ENCODE measurements around the gene R3HDM1.
A peak's percentile ranks its signal among the peaks of the same experiment; 100 is the strongest.
"Not testable (repeated sequence)": the region's sequence is repeated elsewhere in the genome, so short reads cannot be mapped to it uniquely, and the experiment has no call there.

Gene R3HDM1

GRCh38 chr2:135581282-135581681 lies 50.0 kb downstream of the R3HDM1 start:
- no peak for DNase-seq

- DNase-seq: no peak
These were observed 51.1 kb downstream of the R3HDM1 start for GRCh38 chr2:135582383-135582782.

GRCh38 chr2:135585586-135585985 lies 54.3 kb downstream of the R3HDM1 start:
- no peak for DNase-seq

DNA sequence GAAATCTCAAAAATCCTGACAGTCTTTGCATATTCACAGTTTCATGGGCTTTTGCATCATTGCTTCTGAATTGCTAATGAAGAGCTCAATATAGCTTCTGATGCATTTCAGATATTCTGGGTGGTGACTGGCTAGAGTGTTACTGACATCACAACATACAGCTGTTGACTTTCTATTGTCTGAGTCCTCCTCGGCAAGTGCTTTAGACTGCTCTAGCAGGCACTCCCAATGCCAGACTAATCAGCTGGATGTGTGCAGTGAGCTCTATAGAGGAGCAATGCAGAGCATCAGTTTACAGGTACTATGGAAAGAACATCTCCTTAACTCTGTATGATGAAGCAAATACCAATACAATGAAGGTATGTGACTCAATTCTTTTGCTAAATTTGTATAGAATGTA lies 54.9 kb downstream of the R3HDM1 start:
- no peak for DNase-seq

DNA sequence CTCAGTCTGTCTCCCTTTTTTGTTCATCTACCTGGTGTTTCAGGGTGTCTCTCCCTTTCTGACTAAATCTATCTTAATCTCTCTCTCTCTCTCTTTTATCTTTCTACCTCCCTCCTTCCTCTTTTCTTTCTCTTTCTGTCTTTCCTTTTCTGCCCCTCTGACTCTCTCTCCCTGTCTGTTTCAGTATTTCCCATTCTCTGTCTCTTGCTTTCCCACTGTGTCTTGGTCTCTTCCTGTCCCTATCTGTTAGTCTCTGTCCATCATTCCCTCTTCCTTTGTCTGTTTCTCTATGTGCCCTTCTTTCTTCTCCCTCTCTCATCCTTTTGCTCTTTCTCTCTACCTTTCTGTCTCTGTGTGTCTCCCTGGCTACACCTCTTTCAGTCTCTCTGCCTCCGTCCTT lies 56.7 kb downstream of the R3HDM1 start:
- no peak for DNase-seq

DNA sequence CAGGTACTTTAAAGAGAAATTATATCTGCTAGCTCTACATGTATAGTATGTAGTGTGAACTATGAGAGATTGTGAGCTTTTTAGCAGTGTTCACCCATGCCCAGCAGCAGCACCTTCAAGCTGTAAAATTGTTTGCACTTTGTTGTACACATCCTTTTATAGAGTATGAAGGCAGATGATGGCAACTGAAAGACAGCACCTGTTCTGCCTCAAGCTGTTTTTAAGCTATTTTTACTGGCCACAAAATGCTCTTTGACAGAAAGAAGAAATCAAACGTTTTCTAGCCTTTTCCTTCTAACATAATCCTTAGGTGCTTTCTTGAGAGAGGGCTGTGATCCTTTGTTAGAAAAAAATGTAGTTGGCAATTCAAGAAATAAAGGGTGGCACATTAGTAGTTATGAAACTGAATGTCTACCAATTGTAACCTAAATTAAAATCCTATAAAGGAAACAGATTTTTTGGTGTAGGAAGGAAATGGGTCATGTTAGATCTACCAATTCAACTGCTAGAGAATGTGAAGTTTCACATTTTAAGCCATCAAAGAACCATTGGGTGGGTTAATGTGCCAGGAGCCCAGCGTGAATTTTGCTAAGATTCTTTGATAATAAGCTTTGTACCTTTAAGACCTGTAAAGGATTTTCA lies 59.5 kb downstream of the R3HDM1 start:
- DNase-seq: no peak

- DNase-seq: no peak
These were observed 69.6 kb downstream of the R3HDM1 start for GRCh38 chr2:135600915-135601314.

DNA sequence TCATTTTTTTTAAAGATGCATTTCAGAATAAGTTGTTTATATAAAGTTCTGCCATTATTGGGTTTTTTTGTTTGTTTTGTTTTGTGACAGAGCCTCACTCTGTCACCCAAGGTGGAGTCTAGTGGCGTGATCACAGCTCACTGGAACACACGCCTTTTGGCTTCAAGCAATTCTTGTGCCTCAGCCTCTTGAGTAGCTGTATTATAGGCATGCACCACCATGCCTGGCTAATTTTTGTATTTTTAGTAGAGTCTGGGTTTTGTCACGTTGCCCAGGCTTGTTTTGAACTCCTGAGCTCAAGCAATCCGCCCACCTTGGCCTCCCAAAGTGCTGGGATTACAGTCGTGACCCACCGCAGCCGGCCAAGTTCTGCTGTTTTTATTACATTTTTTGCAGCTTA lies 72.3 kb downstream of the R3HDM1 start:
- no peak for DNase-seq

DNA sequence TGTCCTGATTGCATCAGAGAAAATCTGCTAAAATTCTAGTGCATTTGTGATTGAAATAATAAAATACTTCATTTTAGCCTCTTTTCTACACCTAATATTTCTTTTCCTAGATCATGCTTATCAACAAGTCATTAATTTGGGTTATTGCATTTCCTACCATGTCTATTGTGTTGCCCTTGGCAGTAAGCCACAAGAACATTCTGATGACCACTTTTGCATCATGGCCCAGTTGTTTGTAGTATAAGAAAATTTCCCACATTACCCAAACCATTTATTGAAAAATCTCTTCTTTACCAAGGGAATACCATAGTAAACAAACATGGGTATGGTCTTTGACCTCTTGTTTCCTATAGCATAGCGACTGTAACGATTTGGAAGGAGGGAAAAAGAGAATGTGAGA lies 76.3 kb downstream of the R3HDM1 start:
- no peak for DNase-seq

DNA sequence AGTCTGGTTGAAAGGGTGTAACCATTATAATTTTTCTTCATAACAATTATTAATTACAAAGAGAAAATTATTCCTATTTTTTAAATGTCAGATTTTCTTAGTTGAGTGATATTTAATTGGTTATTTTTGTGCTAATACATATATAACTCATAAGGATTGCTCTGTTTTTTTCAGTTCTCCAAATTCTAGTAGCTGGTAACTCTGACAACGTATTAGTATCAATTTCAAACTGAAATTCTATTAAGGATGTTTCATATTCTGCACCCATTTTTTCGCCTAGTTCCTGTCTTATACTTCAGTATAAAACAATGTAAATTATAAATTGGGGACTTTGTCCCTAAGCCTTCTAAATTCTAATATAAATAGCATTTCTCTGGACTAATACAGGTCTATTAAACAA lies 81.0 kb downstream of the R3HDM1 start:
- DNase-seq: no peak

DNA sequence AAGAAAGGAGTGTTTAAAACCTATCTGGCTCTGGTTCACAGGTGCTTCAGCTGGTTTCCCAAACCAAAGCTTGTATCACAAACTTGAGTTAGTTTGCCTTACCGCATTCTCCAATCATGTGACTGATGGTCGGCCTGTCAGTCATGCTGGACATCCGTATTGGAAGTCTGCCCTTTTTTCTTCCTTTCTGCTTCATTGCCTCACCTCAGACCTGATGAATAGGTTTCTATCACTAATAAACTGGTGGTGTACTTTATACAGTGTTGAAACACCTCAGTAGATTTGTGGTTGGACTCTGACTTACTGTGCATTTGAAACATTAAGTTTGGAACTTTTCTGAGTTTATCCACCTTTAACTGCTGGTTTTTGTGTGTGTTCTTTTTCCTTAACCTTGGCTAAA lies 84.1 kb downstream of the R3HDM1 start:
- no peak for DNase-seq

DNA sequence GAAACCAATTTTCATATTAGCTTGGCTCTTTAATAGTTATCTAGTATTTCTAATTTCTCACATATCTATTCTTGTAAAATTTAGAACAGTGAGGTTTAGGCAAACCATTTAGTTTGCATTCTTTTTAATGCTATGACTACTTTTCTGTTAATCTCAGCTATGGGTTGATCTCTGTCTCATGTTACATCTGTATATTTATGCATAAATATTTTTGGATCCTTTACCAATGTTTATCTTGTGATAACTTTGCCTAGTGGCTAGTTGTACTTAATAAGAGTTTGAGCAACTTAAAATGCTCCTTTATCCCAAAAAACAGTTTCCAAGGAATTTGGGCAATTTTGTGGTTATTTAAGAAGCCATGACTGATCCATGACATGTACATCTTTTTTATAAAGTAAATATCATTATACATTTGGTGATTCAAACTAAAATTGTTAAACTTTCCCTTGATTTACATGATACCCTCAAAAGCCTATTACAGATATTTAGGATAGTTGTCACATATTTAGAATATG lies 86.3 kb downstream of the R3HDM1 start:
- no peak for DNase-seq

DNA sequence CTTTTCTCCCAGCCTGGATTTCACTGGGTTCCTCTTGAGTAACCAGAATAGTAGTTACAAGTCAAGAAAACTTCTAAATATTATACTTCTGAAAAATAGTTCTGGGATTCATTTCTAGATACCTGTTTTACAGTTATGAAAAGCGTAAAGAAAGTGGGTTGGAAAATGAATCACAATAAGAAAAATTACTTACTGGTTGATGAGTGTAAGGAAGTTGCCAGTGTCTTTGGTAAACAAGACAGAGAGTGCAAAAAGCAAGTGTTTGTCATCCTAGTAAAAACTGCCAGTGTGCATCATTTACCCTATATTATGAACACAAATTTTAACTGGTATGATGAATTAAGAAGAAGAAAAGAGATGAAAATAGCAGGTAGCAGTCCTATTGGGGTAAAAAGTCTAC lies 88.9 kb downstream of the R3HDM1 start:
- DNase-seq: no peak

DNA sequence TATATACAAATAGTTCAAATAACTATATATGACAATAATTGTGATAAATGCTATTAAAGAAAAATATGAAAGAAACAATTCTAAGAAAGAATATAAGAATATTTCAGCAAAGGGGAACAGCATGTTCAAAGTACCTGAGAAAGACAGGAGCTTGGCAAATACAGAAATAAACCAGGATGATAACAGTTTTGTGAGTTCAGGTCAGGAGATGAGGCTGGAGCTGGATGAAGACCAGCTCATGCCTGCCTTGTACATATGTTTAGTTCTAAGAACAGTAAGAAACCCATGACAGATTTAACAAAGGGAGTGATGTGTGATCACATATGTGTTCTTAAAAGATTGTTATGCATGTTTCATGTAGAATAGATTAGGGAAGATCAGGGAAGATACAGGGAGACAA lies 98.2 kb downstream of the R3HDM1 start:
- DNase-seq: no peak

DNA sequence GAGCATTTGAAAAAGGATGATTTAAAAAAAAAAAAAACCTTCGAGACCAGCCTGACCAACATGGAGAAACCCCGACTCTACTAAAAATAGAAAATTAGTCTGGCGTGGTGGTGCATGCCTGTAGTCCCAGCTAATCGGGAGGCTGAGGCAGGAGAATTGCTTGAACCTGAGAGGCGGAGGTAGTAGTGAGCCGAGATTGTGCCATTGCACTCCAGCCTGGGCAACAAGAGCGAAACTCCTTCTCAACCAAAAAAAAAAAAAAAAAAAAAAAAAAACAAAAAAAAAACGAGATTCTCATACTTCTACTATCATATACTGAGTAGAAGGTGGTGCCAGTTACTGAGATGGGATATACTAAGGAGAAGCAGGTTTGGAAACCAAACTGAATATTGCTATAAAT lies 98.8 kb downstream of the R3HDM1 start:
- not testable (repeated sequence) for DNase-seq

GRCh38 chr2:135630488-135630887 lies 99.2 kb downstream of the R3HDM1 start:
- no peak for DNase-seq

DNA sequence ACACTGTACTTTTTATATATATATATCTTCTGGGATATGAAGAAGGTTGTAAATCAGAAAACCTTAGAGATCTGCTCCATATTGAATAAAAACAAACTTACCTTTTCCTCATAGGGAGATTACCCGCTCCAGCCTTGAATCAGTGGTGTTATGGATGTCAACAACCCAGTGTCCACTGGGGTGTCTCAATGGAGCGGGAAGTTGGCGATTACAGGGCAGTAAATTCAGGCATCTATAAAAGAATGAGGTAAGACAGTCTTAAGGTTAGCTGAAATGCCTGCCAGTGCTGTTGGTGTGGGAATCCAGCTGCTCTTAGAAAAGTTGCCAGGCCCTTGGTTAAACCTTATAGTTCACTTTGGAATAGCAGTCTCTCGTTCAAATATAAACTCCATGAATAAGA lies 102.3 kb downstream of the R3HDM1 start:
- no peak for DNase-seq

GRCh38 chr2:135635212-135635835 lies 104.0 kb downstream of the R3HDM1 start:
- DNase-seq: no peak

GRCh38 chr2:135636982-135637381 lies 105.7 kb downstream of the R3HDM1 start:
- DNase-seq: no peak

- no peak for DNase-seq
These were observed 106.3 kb downstream of the R3HDM1 start for GRCh38 chr2:135637456-135638087.

DNA sequence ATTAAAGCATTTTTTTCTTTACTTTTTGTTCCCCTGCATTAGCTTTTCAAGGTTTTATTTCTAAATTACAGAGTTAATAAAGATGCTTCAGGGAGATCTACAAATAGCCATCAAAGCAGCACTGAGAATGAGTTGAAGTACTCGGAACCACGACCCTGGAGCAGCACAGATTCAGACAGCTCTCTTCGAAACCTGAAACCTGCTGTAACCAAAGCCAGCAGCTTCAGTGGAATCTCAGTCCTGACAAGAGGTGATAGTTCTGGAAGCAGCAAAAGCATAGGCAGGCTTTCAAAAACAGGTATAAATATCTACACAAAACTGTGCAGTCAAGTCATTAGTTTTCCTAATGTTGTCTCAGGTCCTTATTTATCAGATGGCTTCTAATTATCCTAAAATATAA lies 107.5 kb downstream of the R3HDM1 start:
- no peak for DNase-seq

GRCh38 chr2:135641156-135642068 lies 110.1 kb downstream of the R3HDM1 start:
- peak; percentile 28 for DNase-seq

- no peak for DNase-seq
These were observed 116.7 kb downstream of the R3HDM1 start for GRCh38 chr2:135647836-135648579.
